Stromal cell of bone marrow (primary cell): ENCODE results near the gene SCFD1.
"Not testable (repeated sequence)": the region's sequence is repeated elsewhere in the genome, so short reads cannot be mapped to it uniquely, and the experiment has no call there.

Source experiments
- DNase-seq: peaks from one replicate; pipeline ENCODE4 v3.0.0-alpha.2; 2012; ENCODE audit warnings: low read depth

Gene SCFD1

GRCh38 chr14:30680036-30680435, 57.9 kb downstream of the SCFD1 start:
- DNase-seq = no peak

GRCh38 chr14:30680776-30681175, 58.7 kb downstream of the SCFD1 start:
- not testable (repeated sequence) for DNase-seq

DNA sequence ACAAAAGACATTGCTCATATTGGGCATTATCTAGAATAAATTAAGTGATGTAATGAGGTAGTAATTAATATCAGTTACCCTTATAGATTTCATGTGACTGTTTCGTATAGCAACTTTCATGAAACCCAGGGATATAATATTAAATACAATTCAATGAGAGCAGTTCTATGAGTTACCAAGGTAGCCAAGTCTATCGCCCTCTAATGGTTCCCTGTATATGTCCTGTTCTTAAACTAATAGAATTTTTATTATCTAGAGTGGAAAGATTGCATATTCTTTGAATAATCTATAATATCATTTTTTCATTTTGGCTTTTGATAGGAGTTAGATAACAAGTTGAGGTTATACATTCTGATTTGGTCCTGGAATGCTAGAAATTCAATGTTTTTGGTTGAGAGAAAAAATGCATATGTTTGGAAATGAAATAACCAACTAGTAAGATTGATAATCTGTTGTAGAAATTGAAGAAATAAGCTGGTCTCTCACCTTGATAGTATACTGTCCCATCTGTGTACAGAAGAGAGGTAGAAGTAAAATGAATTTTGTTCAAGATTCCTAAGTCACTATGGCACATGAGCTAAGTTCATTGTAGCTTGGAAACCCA, 59.7 kb downstream of the SCFD1 start:
- DNase-seq = no peak

DNA sequence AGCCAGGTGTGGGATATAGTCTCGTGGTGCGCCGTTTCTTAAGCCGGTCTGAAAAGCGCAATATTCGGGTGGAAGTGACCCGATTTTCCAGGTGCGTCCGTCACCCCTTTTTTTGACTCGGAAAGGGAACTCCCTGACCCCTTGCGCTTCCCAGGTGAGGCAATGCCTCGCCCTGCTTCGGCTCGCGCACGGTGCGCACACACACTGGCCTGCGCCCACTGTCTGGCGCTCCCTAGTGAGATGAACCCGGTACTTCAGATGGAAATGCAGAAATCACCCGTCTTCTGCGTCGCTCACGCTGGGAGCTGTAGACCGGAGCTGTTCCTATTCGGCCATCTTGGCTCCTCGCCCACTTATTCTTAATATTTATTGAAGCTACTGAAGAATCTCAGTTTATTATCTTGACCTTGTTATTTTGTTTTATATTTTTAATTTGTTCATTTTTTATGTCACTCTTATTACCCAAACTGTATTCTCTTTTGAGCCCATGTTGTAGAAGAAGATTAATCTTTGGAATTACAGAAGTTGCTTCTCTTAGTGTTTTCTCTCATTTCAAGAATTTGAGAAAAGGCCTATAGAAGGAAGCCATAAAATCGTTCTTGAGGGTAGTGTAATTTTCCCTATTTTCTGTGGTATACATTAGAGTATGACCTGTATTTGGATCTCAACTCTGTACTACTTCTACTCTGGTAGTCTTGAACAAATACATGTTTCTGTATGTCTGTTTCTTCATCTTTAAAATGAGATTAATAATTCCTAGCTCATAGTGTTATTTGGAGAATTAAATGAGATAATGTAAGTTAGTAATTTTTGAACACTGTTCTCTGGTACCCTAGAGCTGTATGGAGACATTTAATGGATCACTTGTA, 68.6 kb downstream of the SCFD1 start:
- not testable (repeated sequence) for DNase-seq

GRCh38 chr14:30691751-30692398, 69.8 kb downstream of the SCFD1 start:
- no peak for DNase-seq

DNA sequence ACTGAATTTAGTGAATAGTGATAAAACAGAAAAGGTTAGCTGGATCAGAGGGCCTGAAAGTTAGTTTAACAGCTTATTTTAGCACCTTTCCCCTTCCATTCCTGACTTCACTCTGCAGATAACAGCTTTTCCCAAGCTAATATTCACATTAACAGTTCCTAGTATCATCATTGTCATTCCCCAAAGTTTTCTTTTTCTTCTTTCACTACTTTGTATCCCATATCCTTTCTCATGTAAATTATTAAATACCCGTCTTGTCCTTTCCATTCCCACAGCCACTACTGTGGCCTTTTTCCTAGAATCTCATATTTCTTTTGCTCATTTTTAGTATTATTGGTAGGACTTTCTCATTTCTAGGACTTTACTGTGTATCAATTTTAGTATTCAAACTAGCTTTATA, 70.5 kb downstream of the SCFD1 start:
- DNase-seq = no peak

- no peak for DNase-seq
Measured at GRCh38 chr14:30698463-30698862, 76.3 kb downstream of the SCFD1 start.

- DNase-seq = no peak
Measured at GRCh38 chr14:30706704-30707103, 84.6 kb downstream of the SCFD1 start.

DNA sequence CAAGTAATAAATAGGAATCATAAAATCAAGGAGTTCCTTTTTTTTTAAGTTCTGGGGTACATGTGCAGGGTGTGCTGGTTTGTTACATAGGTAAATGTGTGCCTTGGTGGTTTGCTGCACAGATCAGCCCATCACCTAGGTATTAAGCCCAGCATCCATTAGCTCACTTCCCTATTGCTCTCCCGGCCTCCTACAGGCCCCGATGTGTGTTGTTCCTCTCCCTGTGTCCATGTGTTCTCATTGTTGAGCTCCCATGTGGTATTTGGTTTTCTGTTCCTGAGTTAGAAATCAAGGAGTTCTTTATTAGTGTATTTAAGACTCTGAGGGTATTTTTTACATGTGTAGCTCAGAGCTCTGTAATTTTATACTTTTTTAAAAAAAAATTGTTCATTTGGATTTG, 86.0 kb downstream of the SCFD1 start:
- no peak for DNase-seq

DNA sequence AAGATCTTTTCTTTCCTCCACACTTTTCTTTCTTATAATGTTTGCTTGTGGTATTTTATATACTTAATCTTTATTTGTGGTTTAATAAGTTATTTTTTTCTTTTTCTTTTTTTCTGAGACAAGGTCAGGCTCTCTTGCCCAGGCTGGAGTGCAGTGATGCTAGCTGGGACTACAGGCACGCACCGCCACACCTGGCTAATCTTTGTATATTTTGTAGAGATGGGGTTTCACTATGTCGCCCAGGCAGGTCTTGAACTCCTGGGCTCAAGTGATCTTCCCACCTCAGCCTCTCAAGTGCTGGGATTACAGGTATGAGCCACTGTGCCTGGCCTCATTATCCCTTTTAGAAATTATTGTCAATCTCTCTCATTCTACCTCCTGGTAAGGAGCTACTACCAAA, 87.1 kb downstream of the SCFD1 start:
- DNase-seq = no peak

DNA sequence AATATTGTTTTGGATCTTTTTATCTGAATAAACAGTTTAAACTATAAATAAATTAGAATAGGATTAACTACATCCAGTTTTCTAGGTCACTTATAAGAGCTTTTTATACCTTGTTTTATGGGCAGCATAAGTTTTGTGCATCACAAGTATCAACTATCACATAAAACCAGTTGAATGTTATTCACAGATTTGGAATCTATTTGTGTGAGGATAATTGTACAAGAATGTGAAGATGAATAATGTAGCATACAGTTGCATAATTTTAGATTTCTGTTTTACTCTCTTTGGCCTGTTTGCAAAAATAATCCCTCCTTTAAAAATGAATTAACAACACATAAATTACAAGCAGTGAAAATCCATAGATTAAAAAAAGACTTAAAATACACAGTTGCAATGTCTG, 88.8 kb downstream of the SCFD1 start:
- DNase-seq = peak; percentile 7

- DNase-seq = no peak
Measured at GRCh38 chr14:30719137-30719536, 97.0 kb downstream of the SCFD1 start.

DNA sequence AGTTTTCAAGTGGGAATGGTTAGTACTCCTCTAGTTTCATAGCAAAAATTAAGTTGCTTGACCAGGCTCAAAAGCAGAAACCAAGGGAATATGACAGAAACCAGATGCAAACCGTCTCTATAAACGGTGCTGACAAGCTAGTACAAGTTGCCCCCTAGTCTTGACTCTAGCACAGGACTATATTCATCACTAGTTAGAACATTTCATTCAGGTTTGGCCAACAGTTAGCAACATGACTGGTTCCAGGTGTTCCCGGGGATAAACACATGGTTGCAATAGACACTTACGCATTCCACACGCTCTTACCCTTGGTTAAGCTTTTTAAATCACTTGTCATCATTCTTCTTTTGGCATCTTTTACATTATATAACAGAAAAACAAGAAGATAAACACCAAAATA, 103.6 kb downstream of the SCFD1 start:
- no peak for DNase-seq

DNA sequence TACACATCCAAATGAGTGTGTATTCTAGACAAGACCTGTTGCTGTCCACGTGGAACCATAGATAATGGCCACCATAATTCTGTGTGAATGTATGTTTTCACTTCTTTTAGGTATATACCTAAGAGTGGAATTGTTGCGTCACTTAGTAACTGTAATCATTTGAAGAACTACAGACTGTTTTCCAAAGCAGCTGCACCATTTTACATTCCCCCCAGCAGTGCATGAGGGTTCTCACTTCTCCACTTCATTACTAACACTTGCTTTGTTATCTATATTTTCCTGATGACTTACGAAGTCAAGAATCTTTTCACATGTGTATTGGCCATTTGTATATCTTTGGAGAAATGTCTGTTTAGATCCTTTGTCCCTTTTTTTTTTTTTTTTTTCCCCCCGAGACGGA, 106.4 kb downstream of the SCFD1 start:
- no peak for DNase-seq

- DNase-seq = no peak
Measured at GRCh38 chr14:30737916-30738315, 115.8 kb downstream of the SCFD1 start.

DNA sequence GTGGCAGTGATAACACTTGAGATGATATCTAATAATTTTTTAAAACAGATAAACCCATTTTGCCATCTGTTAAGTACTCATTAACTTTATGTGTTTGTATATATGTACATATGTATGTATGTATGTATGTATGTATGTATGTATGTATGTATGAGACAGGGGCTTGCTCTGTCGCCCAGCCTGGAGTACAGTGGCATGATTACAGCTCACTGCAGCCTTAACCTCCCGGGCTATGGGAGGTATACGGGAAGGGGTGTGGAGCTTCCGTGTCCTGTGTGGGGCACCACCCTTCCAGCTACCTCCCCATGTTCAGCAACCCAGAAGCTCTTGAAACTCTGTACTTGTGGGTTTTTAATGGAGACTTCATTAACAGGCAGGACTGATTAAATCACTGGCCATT, 116.9 kb downstream of the SCFD1 start:
- DNase-seq = no peak

GRCh38 chr14:30748343-30748742, 126.2 kb downstream of the SCFD1 start:
- no peak for DNase-seq

DNA sequence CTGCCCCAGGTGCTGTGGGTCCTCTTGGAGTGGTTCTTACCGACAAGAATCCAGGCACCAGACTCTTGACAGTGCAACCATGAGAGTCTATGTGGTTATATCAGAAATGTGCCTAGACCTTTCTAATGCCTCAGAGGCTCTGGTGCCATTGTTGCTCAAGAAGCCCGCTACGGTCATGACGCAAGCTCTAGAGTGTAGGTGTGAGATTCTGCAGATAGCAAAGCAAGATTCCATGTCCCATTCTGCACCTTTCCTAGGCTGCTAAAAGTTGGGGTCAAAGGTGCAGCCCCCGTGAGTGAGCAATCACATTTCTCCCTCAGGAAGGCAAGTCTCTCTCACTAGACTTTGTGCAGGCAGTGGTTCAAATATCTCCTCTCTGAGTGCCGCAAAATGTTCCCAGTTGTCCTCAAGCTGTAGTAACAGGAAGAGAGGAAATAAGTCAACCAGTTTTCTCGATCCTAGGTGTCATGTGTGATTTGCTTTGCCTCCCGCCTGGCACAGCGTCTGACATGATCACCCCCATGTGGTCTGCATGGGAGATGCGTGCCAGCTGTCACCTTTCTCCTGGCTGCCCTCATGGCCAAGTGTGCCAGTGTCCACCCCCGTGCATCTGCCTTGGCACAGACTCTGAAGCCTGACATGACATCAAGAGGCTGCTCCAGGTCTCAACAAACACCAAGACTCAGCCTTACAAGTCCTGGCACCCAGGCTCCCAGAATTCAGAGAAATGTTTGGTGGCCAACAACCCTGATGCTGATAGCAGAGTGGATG, 129.7 kb downstream of the SCFD1 start:
- no peak for DNase-seq

- no peak for DNase-seq
Measured at GRCh38 chr14:30753452-30753851, 131.3 kb downstream of the SCFD1 start.

- no peak for DNase-seq
Measured at GRCh38 chr14:30754778-30755177, 132.7 kb downstream of the SCFD1 start.

GRCh38 chr14:30756594-30756993, 134.5 kb downstream of the SCFD1 start:
- no peak for DNase-seq

- no peak for DNase-seq
Measured at GRCh38 chr14:30757082-30757481, 135.0 kb downstream of the SCFD1 start.
